ENCODE results near the gene CALCOCO1.
"Not testable (repeated sequence)": the region's sequence is repeated elsewhere in the genome, so short reads cannot be mapped to it uniquely, and the experiment has no call there.

Gene CALCOCO1

GRCh38 chr12:53727310-53728041 is at the start of gene CALCOCO1:
Gene CALCOCO1 (minus strand): TSS chr12:53727452. CDS start chr12:53725242, 2,210 bp downstream.
- DNase-seq (ENCODE audit: low read depth, low spot score): peak; percentile 94

- no peak for DNase-seq (ENCODE audit: low read depth, low spot score)
Observed at GRCh38 chr12:53776872-53777271, 49.6 kb upstream of the CALCOCO1 start.

GRCh38 chr12:53775478-53776145 is 48.4 kb upstream of the CALCOCO1 start:
- no peak for DNase-seq (ENCODE audit: low read depth, low spot score)

- DNase-seq (ENCODE audit: low read depth, low spot score): no peak
Observed at GRCh38 chr12:53770281-53770680, 43.0 kb upstream of the CALCOCO1 start.

GRCh38 chr12:53768976-53769375 is 41.7 kb upstream of the CALCOCO1 start:
- DNase-seq (ENCODE audit: low read depth, low spot score): no peak

GRCh38 chr12:53766881-53767280 is 39.6 kb upstream of the CALCOCO1 start:
- DNase-seq (ENCODE audit: low read depth, low spot score): no peak

GRCh38 chr12:53765891-53766290 is 38.6 kb upstream of the CALCOCO1 start:
- DNase-seq (ENCODE audit: low read depth, low spot score): no peak

GRCh38 chr12:53764615-53765014 is 37.4 kb upstream of the CALCOCO1 start:
- DNase-seq (ENCODE audit: low read depth, low spot score): no peak

GRCh38 chr12:53762793-53763192 is 35.5 kb upstream of the CALCOCO1 start:
- not testable (repeated sequence) for DNase-seq (ENCODE audit: low read depth, low spot score)

- DNase-seq (ENCODE audit: low read depth, low spot score): no peak
Observed at GRCh38 chr12:53761306-53761705, 34.1 kb upstream of the CALCOCO1 start.

- no peak for DNase-seq (ENCODE audit: low read depth, low spot score)
Observed at GRCh38 chr12:53759261-53759660, 32.0 kb upstream of the CALCOCO1 start.

GRCh38 chr12:53758730-53759103 is 31.5 kb upstream of the CALCOCO1 start:
- DNase-seq (ENCODE audit: low read depth, low spot score): no peak

GRCh38 chr12:53758081-53758729 is 31.0 kb upstream of the CALCOCO1 start:
- no peak for DNase-seq (ENCODE audit: low read depth, low spot score)

GRCh38 chr12:53757101-53757770 is 30.0 kb upstream of the CALCOCO1 start:
- DNase-seq (ENCODE audit: low read depth, low spot score): peak; percentile 58

- DNase-seq (ENCODE audit: low read depth, low spot score): no peak
Observed at GRCh38 chr12:53756300-53757100, 29.2 kb upstream of the CALCOCO1 start.

- DNase-seq (ENCODE audit: low read depth, low spot score): no peak
Observed at GRCh38 chr12:53755893-53756292, 28.6 kb upstream of the CALCOCO1 start.

- no peak for DNase-seq (ENCODE audit: low read depth, low spot score)
Observed at GRCh38 chr12:53755451-53755891, 28.2 kb upstream of the CALCOCO1 start.

GRCh38 chr12:53754633-53755264 is 27.5 kb upstream of the CALCOCO1 start:
- DNase-seq (ENCODE audit: low read depth, low spot score): no peak

- DNase-seq (ENCODE audit: low read depth, low spot score): no peak
Observed at GRCh38 chr12:53754188-53754585, 26.9 kb upstream of the CALCOCO1 start.

GRCh38 chr12:53752621-53753020 is 25.4 kb upstream of the CALCOCO1 start:
- no peak for DNase-seq (ENCODE audit: low read depth, low spot score)

- DNase-seq (ENCODE audit: low read depth, low spot score): no peak
Observed at GRCh38 chr12:53752192-53752601, 24.9 kb upstream of the CALCOCO1 start.

Measured in activated CD4-positive, CD25-positive, alpha-beta regulatory T cell treated with anti-CD3 and anti-CD28 coated beads, Interleukin-2, amount 50 U/mL, for 16 hours (primary cell).